HEK293 (cell line): ENCODE measurements around the gene CELSR1.
A peak's percentile ranks its signal among the peaks of the same experiment; 100 is the strongest.

Experiments
- CTCF ChIA-PET: fragments of 350-600 bp; formaldehyde crosslinking; extraction: SDS; loops from one replicate; lab custom pipeline; 2021; ENCODE audit warnings: antibody characterized with exemption; lab: Yijun Ruan, JAX
- POLR2A ChIA-PET: fragments of 300-600 bp; formaldehyde crosslinking; extraction: SDS; loops from one replicate; lab custom pipeline; 2020; ENCODE audit warnings: antibody characterized with exemption, inconsistent platforms; lab: Yijun Ruan, JAX
- H3K27ac ChIP-seq: fragments of 200-500 bp; sonication (Bioruptor generic); 2 replicates; pipeline ENCODE4 v1.5.1; 2014; ENCODE audit warnings: low read depth, low read length, control low read depth, inconsistent platforms; ENCODE audit errors: extremely low read depth
- H3K36me3 ChIP-seq, 2 experiments: fragments of 200-500 bp in 1 of 2; sonication (Bioruptor generic) in 1 of 2; 1 replicate in 1 of 2; 2 replicates in 1 of 2; pipeline ENCODE4 v1.5.1; 2014 to 2017; ENCODE audit warnings: inconsistent platforms in 2 of 2, low read length in 2 of 2; ENCODE audit not compliant: control insufficient read depth in 2 of 2, insufficient read depth in 1 of 2
- H3K4me1 ChIP-seq: fragments of 200-500 bp; sonication (Bioruptor generic); 2 replicates; pipeline ENCODE4 v1.5.1; 2014; ENCODE audit warnings: mild to moderate bottlenecking, low read length, inconsistent platforms; ENCODE audit not compliant: control insufficient read depth, insufficient read depth
- H3K4me3 ChIP-seq: 2 replicates; pipeline ENCODE4 v1.5.1; 2011; ENCODE audit warnings: low read depth, mild to moderate bottlenecking, control low read depth, low read length, moderate library complexity
- H3K9me3 ChIP-seq: fragments of 200-500 bp; sonication (Bioruptor generic); 2 replicates; pipeline ENCODE4 v1.5.1; 2014; ENCODE audit warnings: low read depth, low read length, inconsistent platforms; ENCODE audit not compliant: control insufficient read depth, insufficient read depth
- CTCF ChIP-seq: fragments of 450-650 bp; formaldehyde crosslinking; IDR thresholded peaks from 2 replicates; pipeline ENCODE4 v1.5.1; 2016; ENCODE audit warnings: missing biosample characterization, missing genetic modification characterization
- EGR2 ChIP-seq: fragments of 450-650 bp; formaldehyde crosslinking; IDR thresholded peaks from 2 replicates; pipeline ENCODE4 v1.5.1; 2016; ENCODE audit warnings: low read depth, missing biosample characterization, missing genetic modification characterization
- HOXC10 ChIP-seq: sonication (generic); formaldehyde crosslinking; IDR thresholded peaks from 2 replicates; pipeline ENCODE4 v1.8.1; 2023; ENCODE audit warnings: mild to moderate bottlenecking, missing genetic modification reagents
- KLF16 ChIP-seq: fragments of 450-650 bp; formaldehyde crosslinking; IDR thresholded peaks from 2 replicates; pipeline ENCODE4 v1.5.1; 2017; ENCODE audit warnings: missing biosample characterization, missing genetic modification characterization
- MYNN ChIP-seq: fragments of 450-650 bp; formaldehyde crosslinking; IDR thresholded peaks from 2 replicates; pipeline ENCODE4 v1.5.1; 2016; ENCODE audit warnings: missing biosample characterization, missing genetic modification characterization, borderline replicate concordance
- ZFHX2 ChIP-seq: fragments of 450-650 bp; formaldehyde crosslinking; conservative IDR thresholded peaks from 2 replicates; pipeline ENCODE4 v1.5.1; 2016; ENCODE audit warnings: missing biosample characterization, missing genetic modification characterization
- ZIC2 ChIP-seq: fragments of 450-650 bp; formaldehyde crosslinking; IDR thresholded peaks from 2 replicates; pipeline ENCODE4 v1.5.1; 2016; ENCODE audit warnings: missing biosample characterization, missing genetic modification characterization
- ZNF121 ChIP-seq: fragments of 450-650 bp; formaldehyde crosslinking; IDR thresholded peaks from 2 replicates; pipeline ENCODE4 v1.5.1; 2016; ENCODE audit warnings: missing biosample characterization, missing genetic modification characterization
- ZNF23 ChIP-seq: fragments of 450-650 bp; formaldehyde crosslinking; IDR thresholded peaks from 2 replicates; pipeline ENCODE4 v1.5.1; 2016; ENCODE audit warnings: missing biosample characterization, missing genetic modification characterization, borderline replicate concordance
- ZNF341 ChIP-seq: fragments of 450-650 bp; formaldehyde crosslinking; IDR thresholded peaks from 2 replicates; pipeline ENCODE4; 2016; ENCODE audit warnings: low read depth, missing biosample characterization, missing genetic modification characterization
- ZNF654 ChIP-seq: fragments of 450-650 bp; formaldehyde crosslinking; IDR thresholded peaks from 2 replicates; pipeline ENCODE4 v1.5.1; 2016; ENCODE audit warnings: low read depth, missing biosample characterization, missing genetic modification characterization
- ZNF664 ChIP-seq: fragments of 450-650 bp; formaldehyde crosslinking; IDR thresholded peaks from 2 replicates; pipeline ENCODE4 v1.5.1; 2016; ENCODE audit warnings: missing biosample characterization, missing genetic modification characterization
- ZNF785 ChIP-seq: fragments of 450-650 bp; formaldehyde crosslinking; IDR thresholded peaks from 2 replicates; pipeline ENCODE4 v1.5.1; 2016; ENCODE audit warnings: missing biosample characterization, missing genetic modification characterization
- ZNF843 ChIP-seq: fragments of 450-650 bp; formaldehyde crosslinking; IDR thresholded peaks from 2 replicates; pipeline ENCODE4 v1.5.1; 2016; ENCODE audit warnings: missing biosample characterization, missing genetic modification characterization
- TF ChIP-seq, protein P1 (sequence below): fragments of 450-650 bp; formaldehyde crosslinking; IDR thresholded peaks from 2 replicates; pipeline ENCODE4 v1.5.1; 2016; ENCODE audit warnings: missing biosample characterization, missing genetic modification characterization
- TF ChIP-seq, protein P2 (sequence below): fragments of 450-650 bp; formaldehyde crosslinking; IDR thresholded peaks from 2 replicates; pipeline ENCODE4 v1.5.1; 2017; ENCODE audit warnings: missing biosample characterization, missing genetic modification characterization
- TF ChIP-seq, protein P3 (sequence below): fragments of 450-650 bp; formaldehyde crosslinking; IDR thresholded peaks from 2 replicates; pipeline ENCODE4 v1.5.1; 2016; ENCODE audit warnings: missing biosample characterization, missing genetic modification characterization
- TF ChIP-seq, protein P4 (sequence below): fragments of 450-650 bp; formaldehyde crosslinking; IDR thresholded peaks from 2 replicates; pipeline ENCODE4 v1.5.1; 2016; ENCODE audit warnings: missing biosample characterization, missing genetic modification characterization

Gene CELSR1

GRCh38 chr22:46358766-46359165 lies 178.7 kb downstream of the CELSR1 start:
- POLR2A ChIA-PET = interaction anchor here (0.6 to 1.3 kb wide), 3 partner anchors 9 to 98 kb away, joined by 3 to 4 read pairs (median 3); no protein-coding TSS in a partner anchor
- no peak overlapping the region for H3K27ac ChIP-seq
- H3K4me3 ChIP-seq = no peak overlapping the region
- peaks cover 0 to 86% of the 10 kb centered on the region in 2 experiments; a peak in 2 of 3 replicates for H3K36me3 ChIP-seq
- TF ChIP-seq ZNF341 (peak; percentile 33; the same call in 1 of the 2 replicates), HOXC10 (no peak), ZNF843 (no peak)
- TF ChIP-seq, protein P1, sequence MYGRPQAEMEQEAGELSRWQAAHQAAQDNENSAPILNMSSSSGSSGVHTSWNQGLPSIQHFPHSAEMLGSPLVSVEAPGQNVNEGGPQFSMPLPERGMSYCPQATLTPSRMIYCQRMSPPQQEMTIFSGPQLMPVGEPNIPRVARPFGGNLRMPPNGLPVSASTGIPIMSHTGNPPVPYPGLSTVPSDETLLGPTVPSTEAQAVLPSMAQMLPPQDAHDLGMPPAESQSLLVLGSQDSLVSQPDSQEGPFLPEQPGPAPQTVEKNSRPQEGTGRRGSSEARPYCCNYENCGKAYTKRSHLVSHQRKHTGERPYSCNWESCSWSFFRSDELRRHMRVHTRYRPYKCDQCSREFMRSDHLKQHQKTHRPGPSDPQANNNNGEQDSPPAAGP = no peak
- TF ChIP-seq, all 188 proteins: peak for 1
- CTCF ChIA-PET = interaction anchor here (1.1 to 1.6 kb wide), 3 partner anchors 9 to 185 kb away, joined by 5 to 13 read pairs (median 6); no protein-coding TSS in a partner anchor
- no peaks in the 10 kb centered on the region for H3K9me3 ChIP-seq
- H3K4me1 ChIP-seq = no peaks in the 10 kb centered on the region

- peaks cover 2% of the 10 kb centered on the region; the same call in 1 of the 2 replicates for H3K4me1 ChIP-seq
- TF ChIP-seq EGR2 (tag by site-specific recombination) = peak; percentile 72
- TF ChIP-seq, protein P2, sequence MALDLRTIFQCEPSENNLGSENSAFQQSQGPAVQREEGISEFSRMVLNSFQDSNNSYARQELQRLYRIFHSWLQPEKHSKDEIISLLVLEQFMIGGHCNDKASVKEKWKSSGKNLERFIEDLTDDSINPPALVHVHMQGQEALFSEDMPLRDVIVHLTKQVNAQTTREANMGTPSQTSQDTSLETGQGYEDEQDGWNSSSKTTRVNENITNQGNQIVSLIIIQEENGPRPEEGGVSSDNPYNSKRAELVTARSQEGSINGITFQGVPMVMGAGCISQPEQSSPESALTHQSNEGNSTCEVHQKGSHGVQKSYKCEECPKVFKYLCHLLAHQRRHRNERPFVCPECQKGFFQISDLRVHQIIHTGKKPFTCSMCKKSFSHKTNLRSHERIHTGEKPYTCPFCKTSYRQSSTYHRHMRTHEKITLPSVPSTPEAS (tag by site-specific recombination) = no peak
- peak; percentile 56; the same call in 1 of the 2 replicates for TF ChIP-seq ZFHX2 (tag by site-specific recombination)
- no peak for TF ChIP-seq ZNF121 (tag by site-specific recombination)
- TF ChIP-seq, protein P3, sequence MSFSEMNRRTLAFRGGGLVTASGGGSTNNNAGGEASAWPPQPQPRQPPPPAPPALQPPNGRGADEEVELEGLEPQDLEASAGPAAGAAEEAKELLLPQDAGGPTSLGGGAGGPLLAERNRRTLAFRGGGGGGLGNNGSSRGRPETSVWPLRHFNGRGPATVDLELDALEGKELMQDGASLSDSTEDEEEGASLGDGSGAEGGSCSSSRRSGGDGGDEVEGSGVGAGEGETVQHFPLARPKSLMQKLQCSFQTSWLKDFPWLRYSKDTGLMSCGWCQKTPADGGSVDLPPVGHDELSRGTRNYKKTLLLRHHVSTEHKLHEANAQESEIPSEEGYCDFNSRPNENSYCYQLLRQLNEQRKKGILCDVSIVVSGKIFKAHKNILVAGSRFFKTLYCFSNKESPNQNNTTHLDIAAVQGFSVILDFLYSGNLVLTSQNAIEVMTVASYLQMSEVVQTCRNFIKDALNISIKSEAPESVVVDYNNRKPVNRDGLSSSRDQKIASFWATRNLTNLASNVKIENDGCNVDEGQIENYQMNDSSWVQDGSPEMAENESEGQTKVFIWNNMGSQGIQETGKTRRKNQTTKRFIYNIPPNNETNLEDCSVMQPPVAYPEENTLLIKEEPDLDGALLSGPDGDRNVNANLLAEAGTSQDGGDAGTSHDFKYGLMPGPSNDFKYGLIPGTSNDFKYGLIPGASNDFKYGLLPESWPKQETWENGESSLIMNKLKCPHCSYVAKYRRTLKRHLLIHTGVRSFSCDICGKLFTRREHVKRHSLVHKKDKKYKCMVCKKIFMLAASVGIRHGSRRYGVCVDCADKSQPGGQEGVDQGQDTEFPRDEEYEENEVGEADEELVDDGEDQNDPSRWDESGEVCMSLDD (tag by site-specific recombination) = no peak
- peak; percentile 42 for TF ChIP-seq ZIC2 (tag by site-specific recombination)
- TF ChIP-seq ZNF785 (tag by site-specific recombination) = no peak
- TF ChIP-seq KLF16 (tag by site-specific recombination) = no peak
- H3K27ac ChIP-seq = no peak overlapping the region
- H3K4me3 ChIP-seq = no peak overlapping the region
- peaks cover 0 to 89% of the 10 kb centered on the region in 2 experiments; a peak in 2 of 3 replicates for H3K36me3 ChIP-seq
- ChIA-PET CTCF (interaction anchor here (0.5 to 1.6 kb wide), 4 partner anchors 10 to 185 kb away, joined by 4 to 6 read pairs (median 4); no protein-coding TSS in a partner anchor), POLR2A (interaction anchor here (0.5 kb wide), 1 partner anchor 112 kb away, joined by 7 read pairs; no protein-coding TSS in a partner anchor)
- H3K9me3 ChIP-seq = no peaks in the 10 kb centered on the region
These were observed 179.5 kb downstream of the CELSR1 start for GRCh38 chr22:46357711-46358520.

GRCh38 chr22:46356496-46357480 lies 180.6 kb downstream of the CELSR1 start:
- CTCF ChIA-PET = interaction anchor here (1.2 to 3.2 kb wide), 6 partner anchors 11 to 189 kb away, joined by 3 to 36 read pairs (median 4); no protein-coding TSS in a partner anchor
- no peak overlapping the region for H3K4me3 ChIP-seq
- peaks cover 0 to 95% of the 10 kb centered on the region in 2 experiments; a peak in 2 of 3 replicates for H3K36me3 ChIP-seq
- POLR2A ChIA-PET = interaction anchor here (0.8 kb wide), 1 partner anchor 21 kb away, joined by 4 read pairs; the partner anchor contains the start of gene TRMU
- peaks cover 6% of the 10 kb centered on the region; the same call in 1 of the 2 replicates for H3K4me1 ChIP-seq
- H3K27ac ChIP-seq = no peak overlapping the region
- no peaks in the 10 kb centered on the region for H3K9me3 ChIP-seq
- TF ChIP-seq, protein P4, sequence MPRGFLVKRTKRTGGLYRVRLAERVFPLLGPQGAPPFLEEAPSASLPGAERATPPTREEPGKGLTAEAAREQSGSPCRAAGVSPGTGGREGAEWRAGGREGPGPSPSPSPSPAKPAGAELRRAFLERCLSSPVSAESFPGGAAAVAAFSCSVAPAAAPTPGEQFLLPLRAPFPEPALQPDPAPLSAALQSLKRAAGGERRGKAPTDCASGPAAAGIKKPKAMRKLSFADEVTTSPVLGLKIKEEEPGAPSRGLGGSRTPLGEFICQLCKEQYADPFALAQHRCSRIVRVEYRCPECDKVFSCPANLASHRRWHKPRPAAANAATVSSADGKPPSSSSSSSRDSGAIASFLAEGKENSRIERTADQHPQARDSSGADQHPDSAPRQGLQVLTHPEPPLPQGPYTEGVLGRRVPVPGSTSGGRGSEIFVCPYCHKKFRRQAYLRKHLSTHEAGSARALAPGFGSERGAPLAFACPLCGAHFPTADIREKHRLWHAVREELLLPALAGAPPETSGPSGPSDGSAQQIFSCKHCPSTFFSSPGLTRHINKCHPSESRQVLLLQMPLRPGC (tag by site-specific recombination) = no peak
- TF ChIP-seq MYNN = no peak
- no peak for TF ChIP-seq ZNF664 (tag by site-specific recombination)
- no peak for TF ChIP-seq ZNF23 (tag by site-specific recombination)
- TF ChIP-seq ZNF121 (tag by site-specific recombination) = no peak
- TF ChIP-seq CTCF (tag by site-specific recombination) = no peak
- no peak for TF ChIP-seq ZNF654
